HG03060 (cell line): ENCODE measurements around the gene DYNLT3.

ENCODE experiments used
- ATAC-seq: cut with Tn5 transposase; IDR thresholded peaks from one replicate; pipeline ENCODE4 v1.9.1; 2021; ENCODE audit warnings: low read depth, moderate number of reproducible peaks; ENCODE audit not compliant: unreplicated experiment

DYNLT3 gene

GRCh38 chrX:37796310-37796709 lies 51.1 kb downstream of the DYNLT3 start:
- no peak for ATAC-seq
